ENCODE data around the gene AHCYL2. TPM values are rescaled to one million over a fixed set of nuclear protein-coding genes. Genes with fewer than 3 reads are reported as not detected.

Gene AHCYL2
- total and polyA plus RNA-seq, 2 experiments from 2014 or later = 7.8 to 29.4 TPM

- no peak for ATAC-seq
- no peak for DNase-seq (ENCODE audit: low spot score)
- H2AFZ ChIP-seq = no peak overlapping the region
- no peak overlapping the region for H3K4me2 ChIP-seq
- 0 out of 2 replicates have a peak, but pooled peaks cover 7% of the 10 kb centered on the region for H4K20me1 ChIP-seq (replicated peaks; ENCODE audit: insufficient read depth)
- Mint-ChIP-seq H3K4me1 (no peaks in the 10 kb centered on the region), H3K9me3 (no peaks in the 10 kb centered on the region; the same call in 2 of the 3 replicates), H3K4me3 (no peak overlapping the region), H3K27ac (no peak overlapping the region), H3K36me3 (ENCODE audit: low read depth) (peaks cover 48% of the 10 kb centered on the region), H3K27me3 (ENCODE audit: insufficient read depth, low read depth, poor library complexity) (no peaks in the 10 kb centered on the region)
- H3F3A ChIP-seq (replicated peaks; ENCODE audit: low read depth) = no peaks in the 10 kb centered on the region
- no peak overlapping the region for H3K4me3 ChIP-seq
- no peaks in the 10 kb centered on the region for H3K4me1 ChIP-seq (ENCODE audit: insufficient read depth)
- no peaks in the 10 kb centered on the region for H3K27me3 ChIP-seq (ENCODE audit: insufficient read depth)
- TF ChIP-seq POLR2AphosphoS5 (IDR thresholded peaks at IDR 0.05; ENCODE audit: low read depth) (no peak), ZNF331 (CRISPR knock-in tag; IDR thresholded peaks at IDR 0.05; ENCODE audit: low read depth) (no peak), ETS1 (IDR thresholded peaks at IDR 0.05) (no peak), EZH2phosphoT487 (IDR thresholded peaks at IDR 0.05; ENCODE audit: unreplicated experiment) (no peak), JUNB (IDR thresholded peaks at IDR 0.05; ENCODE audit: unreplicated experiment) (no peak), NANOG (IDR thresholded peaks at IDR 0.05; ENCODE audit: borderline replicate concordance) (no peak), REST (IDR thresholded peaks at IDR 0.05; ENCODE audit: unreplicated experiment) (no peak), CTCF (conservative IDR thresholded peaks at IDR 0.05; ENCODE audit: low read depth in 2 of 2) (no peak), ZNF462 (CRISPR knock-in tag; IDR thresholded peaks at IDR 0.05) (no peak), CREB1 (CRISPR knock-in tag; IDR thresholded peaks at IDR 0.05; ENCODE audit: low read depth) (no peak), EZH2 (IDR thresholded peaks at IDR 0.05; ENCODE audit: low read depth, unreplicated experiment) (no peak), ZNF114 (CRISPR knock-in tag; IDR thresholded peaks at IDR 0.05) (no peak), STAT1 (IDR thresholded peaks at IDR 0.05; ENCODE audit: unreplicated experiment) (no peak)
- H3K9me2 ChIP-seq (ENCODE audit: insufficient read depth) = no peaks in the 10 kb centered on the region
- peaks cover 44% of the 10 kb centered on the region for H3K79me2 ChIP-seq (replicated peaks; ENCODE audit: insufficient read depth)
- no peak overlapping the region; the same call in 1 of the 2 replicates for H3K27ac ChIP-seq (ENCODE audit: low read depth)
- H3K36me3 ChIP-seq (ENCODE audit: insufficient read depth) = peaks cover 5% of the 10 kb centered on the region; the same call in 1 of the 2 replicates
Observed at GRCh38 chr7:129203050-129203741, 21.6 kb upstream of the AHCYL2 start.

Data from GM23338 (cell line).